NCI-H345 (cell line): Measurements from ENCODE around the gene TDRD6.
"Not testable (repeated sequence)": the region's sequence is repeated elsewhere in the genome, so short reads cannot be mapped to it uniquely, and the experiment has no call there.

Source experiments
- DNase-seq: peaks from one replicate; lab custom pipeline; 2025; lab: John Stamatoyannopoulos, UW

TDRD6 gene, protein sequence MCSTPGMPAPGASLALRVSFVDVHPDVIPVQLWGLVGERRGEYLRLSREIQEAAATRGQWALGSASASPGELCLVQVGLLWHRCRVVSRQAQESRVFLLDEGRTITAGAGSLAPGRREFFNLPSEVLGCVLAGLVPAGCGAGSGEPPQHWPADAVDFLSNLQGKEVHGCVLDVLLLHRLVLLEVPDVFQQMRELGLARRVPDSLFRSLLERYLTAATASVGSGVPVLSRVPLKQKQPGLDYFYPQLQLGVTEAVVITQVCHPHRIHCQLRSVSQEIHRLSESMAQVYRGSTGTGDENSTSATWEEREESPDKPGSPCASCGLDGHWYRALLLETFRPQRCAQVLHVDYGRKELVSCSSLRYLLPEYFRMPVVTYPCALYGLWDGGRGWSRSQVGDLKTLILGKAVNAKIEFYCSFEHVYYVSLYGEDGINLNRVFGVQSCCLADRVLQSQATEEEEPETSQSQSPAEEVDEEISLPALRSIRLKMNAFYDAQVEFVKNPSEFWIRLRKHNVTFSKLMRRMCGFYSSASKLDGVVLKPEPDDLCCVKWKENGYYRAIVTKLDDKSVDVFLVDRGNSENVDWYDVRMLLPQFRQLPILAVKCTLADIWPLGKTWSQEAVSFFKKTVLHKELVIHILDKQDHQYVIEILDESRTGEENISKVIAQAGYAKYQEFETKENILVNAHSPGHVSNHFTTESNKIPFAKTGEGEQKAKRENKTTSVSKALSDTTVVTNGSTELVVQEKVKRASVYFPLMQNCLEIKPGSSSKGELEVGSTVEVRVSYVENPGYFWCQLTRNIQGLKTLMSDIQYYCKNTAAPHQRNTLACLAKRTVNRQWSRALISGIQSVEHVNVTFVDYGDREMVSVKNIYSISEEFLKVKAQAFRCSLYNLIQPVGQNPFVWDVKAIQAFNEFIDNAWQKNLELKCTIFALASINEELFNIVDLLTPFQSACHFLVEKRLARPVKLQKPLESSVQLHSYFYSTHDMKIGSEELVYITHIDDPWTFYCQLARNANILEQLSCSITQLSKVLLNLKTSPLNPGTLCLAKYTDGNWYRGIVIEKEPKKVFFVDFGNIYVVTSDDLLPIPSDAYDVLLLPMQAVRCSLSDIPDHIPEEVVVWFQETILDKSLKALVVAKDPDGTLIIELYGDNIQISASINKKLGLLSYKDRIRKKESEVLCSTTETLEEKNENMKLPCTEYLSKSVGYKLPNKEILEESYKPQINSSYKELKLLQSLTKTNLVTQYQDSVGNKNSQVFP (N-terminal part only)

DNA sequence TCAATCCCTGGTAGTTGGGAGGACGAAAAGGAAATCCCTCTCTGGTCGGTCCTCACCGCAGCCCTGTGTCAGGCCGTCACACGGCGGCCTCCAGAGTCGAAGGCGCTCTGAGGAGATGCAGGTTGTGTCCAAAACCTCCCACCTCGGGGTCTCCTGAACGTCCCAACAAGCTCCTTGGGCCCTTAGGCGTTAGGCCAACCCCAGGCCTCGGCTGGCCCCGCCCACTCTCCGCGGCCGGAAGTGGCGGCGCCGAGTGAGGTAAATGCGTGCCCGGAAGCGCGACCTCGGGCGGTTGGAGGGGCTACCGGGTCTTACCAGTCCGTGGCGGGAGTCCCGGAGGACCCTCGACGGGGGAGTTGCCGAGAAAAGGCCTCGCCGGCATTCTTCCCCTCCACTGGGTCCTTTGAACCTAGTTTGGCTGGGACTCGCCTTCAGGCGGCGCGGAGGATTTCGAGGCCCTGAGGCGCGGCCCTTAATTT lies at the start of gene TDRD6:
TDRD6 (plus strand) TSS at position 267 of the 479 bp plus-strand sequence. CDS start 244 bp downstream, outside the sequence.
- no peak for DNase-seq

DNA sequence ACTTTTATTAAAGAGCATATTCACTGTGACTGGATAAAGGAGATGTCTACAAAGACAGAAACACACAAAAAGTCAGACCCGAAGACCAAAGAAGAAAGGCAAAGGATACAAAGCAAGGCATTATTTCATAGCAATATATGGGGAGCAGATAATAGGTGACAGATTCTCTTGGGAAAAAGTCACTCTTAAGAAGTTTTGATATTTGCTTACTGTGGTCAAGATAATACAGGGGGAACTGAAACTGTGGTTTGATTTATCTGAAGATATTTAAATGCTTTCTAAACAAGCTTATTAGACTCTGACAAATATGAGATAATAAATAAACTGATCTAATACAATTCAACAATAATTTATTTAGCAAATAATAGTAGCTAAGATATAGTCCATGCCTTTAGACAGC lies 49.8 kb upstream of the TDRD6 start:
- DNase-seq, result no peak

DNA sequence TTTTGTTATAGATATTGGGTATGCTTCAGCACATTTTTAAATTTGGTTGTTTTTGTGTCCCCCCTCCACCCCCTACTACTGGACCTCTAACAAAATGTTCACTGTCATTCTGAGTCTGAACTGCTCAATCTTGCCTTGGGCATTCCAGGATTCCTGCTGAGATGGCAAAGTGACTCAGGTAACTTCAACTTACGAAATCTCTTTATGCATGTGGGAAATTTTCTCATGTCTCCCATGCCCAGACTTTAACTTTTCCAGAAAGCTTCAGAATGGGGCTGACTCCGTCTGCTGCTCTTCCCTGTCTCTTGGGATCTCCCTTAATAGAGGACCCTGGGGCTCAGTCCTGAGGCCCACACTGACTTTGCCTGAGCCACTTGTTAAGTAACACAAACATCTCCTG lies 49.0 kb upstream of the TDRD6 start:
- no peak for DNase-seq

DNA sequence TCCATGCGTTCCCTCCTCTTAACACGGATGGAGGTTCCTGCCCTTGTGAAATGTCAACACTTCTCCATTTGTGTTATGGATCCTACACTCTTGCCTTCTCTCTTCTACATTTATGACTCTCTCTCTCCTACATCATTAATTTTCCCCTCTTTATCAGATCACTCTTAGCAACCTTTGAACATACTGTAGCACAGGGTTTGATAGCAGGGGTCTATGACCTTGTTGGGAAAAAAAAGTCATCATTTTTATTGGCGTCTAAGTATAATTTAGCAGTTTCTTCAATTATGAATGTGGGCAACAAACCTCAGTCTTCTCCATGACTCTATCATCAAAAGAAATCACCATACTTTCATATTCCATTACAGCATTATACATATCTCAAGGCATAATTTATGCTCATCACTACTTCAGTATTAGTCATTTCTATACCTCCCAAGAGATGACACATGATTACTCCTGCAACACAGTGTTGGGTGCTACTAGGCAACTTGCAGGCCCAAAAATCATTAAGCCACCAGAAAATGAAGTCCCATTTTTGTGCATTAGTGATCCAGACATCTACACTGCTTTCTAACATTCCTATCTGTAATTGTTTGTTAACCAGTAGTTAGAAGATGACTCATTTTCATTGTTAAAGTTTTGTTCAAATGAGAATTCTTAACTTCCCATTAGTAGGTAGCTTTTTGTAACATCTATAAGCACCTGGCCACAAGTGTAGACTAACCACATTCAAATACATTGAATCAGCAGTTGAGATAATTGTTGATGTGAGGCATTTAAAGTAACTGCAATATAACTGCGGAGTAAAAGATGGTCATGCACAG lies 44.5 kb upstream of the TDRD6 start:
- DNase-seq, result no peak

DNA sequence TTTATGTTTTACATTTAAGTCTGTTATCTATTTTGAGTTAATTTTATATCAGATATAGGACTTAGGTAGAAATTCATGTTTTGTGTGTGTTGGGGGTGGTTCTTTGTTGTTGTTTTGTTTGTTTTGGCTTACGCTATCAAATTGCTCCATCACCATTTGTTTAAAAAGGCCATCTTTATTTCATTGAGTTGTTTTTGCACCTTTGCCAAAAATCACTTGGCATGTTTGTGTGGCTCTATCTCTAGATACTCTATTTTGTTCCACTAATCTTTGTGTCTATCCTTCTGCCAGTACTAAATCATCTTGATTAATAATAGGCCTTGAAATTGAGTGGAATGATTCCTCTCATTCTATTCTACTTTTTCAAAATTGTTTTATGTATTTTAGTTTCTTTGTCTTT lies 42.4 kb upstream of the TDRD6 start:
- no peak for DNase-seq

DNA sequence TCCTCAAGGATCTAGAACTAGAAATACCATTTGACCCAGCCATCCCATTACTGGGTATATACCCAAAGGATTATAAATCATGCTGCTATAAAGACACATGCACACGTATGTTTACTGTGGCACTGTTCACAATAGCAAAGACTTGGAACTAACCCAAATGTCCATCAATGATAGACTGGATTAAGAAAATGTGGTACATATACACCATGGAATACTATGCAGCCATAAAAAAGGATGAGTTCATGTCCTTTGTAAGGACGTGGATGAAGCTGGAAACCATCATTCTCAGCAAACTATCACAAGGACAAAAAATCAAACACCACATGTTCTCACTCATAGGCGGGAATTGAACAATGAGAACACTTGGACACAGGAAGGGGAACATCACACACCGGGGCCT lies 39.6 kb upstream of the TDRD6 start:
- not testable (repeated sequence) for DNase-seq

DNA sequence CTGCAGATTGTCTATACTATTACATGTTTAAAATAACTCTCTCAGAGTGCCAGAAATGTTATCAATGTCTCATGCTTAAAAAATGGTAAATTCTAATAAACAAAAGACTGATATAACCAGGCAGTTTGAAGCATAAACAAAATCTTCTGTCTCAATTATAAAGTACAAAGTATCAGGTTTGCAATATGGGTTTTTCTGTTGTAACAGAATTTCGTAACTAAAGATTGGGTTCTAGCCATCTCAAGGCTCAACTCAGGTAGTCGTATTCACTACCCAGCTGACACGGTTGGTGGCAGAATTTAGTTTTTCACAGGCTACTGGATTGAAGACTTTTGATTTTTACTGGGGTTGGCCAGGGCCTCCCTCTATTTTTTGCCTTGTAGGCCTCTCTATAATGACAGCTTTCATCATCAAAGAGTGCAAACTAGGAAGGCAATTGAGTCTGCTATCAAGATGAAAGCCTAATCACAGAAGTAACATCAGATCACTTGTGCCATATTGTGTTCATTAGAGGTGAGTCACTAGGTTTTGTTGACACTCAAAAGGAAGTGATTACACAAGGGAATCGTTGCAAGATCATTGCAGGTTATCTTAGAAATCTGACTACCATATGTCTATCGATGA lies 38.7 kb upstream of the TDRD6 start:
- DNase-seq, result peak; percentile 10

DNA sequence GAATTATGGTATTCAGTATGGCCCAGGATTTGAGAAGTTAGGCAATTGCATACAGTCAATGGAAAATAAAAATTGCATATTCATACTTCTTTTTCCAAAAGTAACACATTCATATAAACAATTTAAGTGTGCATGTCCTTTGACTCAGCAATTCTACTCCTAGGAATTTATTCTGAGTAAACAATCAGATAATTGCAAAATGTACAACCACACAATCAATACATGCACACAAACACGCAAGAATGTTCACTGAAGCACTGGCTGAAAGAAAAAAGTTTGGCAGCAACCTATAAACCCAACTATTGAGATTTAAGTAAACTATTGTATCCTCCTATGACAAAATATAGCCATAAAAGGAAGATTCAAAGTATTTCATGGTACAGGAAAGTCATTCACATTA lies 36.7 kb upstream of the TDRD6 start:
- no peak for DNase-seq

DNA sequence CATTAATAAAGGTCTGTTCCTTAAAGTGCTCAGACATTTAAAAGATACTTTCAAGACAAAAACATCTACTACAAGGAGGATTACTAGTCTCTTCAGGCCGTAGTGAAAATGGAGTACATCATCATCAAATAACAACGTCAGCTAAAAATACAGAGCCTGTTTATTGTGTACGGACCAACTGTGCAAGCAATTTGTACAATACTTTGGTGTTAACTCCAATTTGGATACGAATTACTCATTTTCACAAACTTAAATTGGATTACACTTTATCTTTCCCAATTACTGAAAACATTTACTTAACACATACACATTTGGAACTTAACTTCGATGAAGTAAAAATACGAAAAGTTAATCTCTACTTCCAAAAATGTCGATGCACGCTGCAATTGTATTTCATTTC lies 35.9 kb upstream of the TDRD6 start:
- no peak for DNase-seq

DNA sequence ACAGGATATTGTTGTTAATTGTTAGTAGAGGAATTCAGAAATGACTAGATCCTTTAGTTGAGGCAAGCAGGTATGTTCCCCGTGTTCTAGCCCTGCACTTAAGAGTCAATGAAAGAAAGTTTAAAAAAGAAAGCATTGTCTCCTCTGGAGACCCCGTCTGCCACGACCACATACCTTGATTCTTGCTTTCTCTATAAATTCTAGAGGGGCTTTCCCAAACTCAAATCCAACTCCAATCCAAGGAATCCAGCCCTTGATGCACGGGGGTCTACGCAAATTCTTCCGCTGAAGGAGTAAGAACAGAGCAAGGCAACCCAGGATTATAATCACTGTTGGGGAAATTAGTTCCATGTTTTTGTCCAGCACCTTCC lies 35.5 kb upstream of the TDRD6 start:
- DNase-seq, result no peak

DNA sequence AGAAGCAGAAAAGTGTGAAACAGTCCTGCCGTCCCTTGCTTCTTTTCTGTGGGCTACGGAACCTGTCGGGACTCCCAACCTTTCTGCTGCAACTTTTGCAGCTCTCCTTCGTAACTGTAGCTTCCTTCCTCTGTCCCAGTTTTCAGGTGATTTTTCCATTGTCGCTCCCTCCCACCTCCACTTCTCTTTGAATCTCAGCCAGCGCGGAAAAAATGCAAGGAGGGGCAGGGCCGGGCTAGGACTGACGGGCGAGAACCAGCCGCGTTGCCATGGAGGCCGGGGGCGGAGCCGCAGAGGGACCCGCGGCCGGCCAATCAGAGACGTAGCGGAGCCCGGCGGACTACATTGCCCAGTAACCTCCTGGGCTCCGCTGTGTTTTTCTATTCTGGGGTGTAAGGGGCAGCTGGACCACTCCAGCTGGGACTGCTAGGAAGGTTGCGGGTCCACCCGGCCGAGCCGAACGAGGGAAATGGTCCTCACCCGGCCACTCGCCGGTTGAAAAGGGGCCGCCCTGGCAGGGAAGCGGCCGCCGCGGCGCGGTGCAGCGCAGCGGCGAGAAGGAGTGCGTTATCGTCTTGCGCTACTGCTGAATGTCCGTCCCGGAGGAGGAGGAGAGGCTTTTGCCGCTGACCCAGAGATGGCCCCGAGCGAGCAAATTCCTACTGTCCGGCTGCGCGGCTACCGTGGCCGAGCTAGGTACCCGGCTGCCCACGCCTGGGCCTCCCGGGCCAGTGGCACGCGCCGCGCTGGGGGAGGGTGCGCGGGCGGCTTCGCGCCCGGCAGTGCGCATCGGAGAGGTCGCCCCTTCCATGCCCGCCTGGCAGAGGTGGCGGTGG lies 34.9 kb upstream of the TDRD6 start, which contains the start of the genes CYP39A1 and SLC25A27:
CYP39A1 (minus strand) TSS at position 216 of the 836 bp plus-strand sequence. CDS start 236 bp downstream, outside the sequence.
SLC25A27 (plus strand) TSS at position 373 of the 836 bp plus-strand sequence; CDS start at position 591, 218 bp downstream.
- DNase-seq, result peak; percentile 96

DNA sequence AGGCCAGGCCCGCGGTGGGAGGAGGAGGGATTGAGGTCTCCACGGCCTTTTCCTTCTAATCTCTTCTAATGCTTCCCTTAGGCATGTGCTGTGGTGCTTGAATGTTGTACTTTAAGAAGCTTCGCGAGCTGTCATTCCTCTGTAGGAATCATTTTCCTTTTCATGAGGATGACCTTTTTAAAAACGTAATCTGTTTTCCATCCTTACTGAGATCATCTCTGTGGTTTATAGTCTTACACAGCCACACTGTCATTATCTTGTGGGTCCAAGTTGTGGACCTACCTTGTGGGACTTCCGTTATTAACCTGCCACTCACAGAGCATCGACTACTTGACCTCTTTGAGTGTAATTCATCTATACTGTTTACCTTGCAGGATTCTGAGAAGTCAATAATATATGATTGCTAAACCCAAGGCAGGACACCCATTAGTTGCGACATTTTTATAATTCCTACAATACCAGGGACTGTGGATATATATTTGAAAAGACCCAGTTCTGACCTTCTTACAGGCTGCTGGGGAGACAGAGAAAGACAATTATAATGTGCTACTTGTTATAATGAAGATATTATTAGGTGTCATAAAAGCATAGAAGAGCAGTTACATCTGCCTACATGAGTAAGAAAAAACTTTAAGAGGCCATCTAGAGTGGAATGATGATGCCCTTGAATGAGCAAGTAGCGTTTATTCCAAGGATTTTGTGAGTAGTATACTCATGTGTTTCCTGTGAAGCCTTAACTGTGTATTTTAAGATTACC lies 34.1 kb upstream of the TDRD6 start:
- DNase-seq, result no peak

DNA sequence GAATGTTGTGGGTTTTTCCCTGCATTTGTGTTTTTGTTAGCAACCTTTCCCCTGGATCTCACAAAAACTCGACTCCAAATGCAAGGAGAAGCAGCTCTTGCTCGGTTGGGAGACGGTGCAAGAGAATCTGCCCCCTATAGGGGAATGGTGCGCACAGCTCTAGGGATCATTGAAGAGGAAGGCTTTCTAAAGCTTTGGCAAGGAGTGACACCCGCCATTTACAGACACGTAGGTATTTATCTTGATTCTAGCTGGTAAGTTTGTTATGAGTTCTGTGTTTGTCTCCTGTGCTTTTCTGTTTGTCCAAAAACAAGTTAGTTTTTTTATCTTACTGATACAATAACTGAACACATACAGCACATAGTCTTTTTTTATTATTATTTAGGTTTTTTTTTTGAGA lies 31.9 kb upstream of the TDRD6 start:
- no peak for DNase-seq

DNA sequence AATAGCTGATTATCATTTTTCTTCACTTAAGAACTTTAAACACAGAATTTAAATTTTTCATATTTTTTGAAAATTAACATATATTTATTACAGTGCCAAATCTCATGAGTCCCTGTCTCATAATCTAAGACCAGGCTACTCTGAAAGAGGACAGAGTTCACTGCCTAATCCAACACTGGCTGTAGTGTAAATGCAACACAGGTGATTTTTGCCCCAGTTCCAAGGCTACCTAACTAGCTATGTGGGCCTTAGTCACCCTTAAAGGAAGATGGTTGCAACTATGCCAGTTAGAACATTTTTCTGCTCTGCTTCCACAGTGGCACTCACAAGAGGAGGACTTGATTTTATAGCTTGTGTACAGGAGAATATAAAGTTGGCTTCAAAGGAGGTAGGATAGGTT lies 30.0 kb upstream of the TDRD6 start:
- no peak for DNase-seq

DNA sequence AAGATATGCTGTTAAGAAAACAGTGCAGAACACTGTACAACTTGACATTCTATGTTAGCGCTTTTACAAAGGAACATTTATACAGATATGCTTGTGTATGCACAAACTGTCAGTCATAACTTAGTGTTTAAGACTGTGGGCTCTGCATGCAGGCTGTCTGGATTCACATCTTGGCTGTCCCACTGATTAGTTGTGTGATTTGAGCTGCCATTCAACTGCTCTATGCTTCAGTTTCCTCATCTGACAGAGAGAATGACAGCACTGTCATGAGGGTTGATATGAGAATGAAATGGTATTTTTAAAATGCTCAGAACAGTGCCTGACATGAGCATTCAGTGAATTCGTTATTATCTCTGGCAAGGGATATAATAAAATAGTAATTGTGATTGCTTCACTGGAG lies 26.2 kb upstream of the TDRD6 start:
- no peak for DNase-seq

DNA sequence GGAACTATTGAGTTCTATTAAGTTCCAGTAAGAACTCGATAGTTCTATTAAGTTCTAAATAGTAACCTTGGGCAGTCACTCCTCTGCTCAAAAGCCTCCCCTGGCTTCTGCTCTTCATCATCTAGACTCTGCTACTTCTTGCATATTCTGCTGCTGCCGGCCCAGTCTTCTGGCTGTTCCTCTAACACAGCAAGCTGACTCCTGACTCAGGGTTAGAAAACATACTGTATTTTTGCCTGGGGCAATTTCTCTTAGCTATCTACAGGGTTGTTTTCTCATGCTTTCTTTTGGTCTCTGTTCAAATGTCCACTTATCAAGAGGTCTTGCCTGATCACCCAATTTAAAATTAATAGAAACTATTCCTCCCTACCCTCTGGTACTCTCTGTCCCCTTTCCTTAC lies 20.3 kb upstream of the TDRD6 start:
- DNase-seq, result no peak

DNA sequence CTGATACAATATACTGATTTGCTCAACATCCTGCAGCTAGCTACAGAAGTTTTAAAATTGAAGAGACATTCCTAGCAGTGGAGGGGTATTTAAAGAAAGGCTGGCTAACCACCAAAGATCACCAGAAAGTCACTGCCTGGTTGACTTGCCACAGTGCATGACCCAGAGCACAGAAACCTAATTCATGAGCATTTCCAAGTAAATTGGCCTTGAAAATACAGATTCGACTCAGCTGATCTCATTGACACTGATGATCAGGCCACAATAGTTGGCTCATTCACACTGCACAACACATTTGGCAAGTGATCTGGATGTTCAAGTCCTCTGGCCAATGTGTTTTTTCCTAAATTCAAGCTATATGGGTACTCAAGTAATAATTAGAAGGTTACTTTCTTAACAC lies 13.3 kb upstream of the TDRD6 start:
- DNase-seq, result no peak

DNA sequence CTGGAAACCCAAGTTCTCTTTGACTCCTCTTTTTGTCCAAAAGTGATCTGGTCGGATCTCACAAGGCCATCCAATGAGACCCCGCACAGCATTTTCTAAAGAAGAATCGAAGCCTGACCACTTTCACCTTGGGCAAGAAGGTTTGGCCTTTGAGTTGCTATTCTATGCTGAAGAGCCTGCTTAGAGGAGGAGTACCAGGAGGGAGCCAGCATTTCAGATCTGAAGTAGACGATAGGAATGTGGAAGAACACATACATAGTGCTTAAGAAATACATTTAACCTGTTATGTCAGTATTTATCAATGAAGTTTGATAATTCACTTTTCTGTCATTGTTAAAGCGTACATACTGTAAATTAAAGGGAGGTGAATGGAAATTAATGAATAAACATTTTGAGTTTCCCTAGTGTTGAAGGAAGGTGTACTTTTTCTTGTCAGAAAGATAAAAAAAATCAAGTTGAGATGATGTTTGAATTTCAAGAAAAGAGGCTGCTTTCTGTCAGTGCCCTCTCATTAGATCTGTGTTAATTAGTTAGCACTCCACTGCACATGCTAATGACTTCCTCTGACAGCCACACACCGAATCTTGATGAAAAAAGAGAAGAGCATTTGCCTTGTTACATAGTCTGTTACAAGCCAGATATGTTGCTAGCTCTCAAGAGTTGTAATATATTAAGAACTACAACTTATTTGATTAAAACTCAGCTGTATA lies 10.9 kb upstream of the TDRD6 start:
- DNase-seq, result no peak
